Skeletal muscle tissue (tissue), 4 donors: Measurements from ENCODE around the gene CEP41. TPM values are rescaled to one million over a fixed set of nuclear protein-coding genes. Genes with fewer than 3 reads are reported as not detected.

ENCODE experiments used
- H3K27ac ChIP-seq: one replicate; pipeline ENCODE4 v1.7.0; 2013; ENCODE audit warnings: mild to moderate bottlenecking, low read depth, low read length, inconsistent platforms
- H3K27me3 ChIP-seq, 3 donors: one replicate each; pipeline ENCODE4 v1.7.0; 2013; ENCODE audit warnings: low read length in 3 of 3; ENCODE audit not compliant: control insufficient read depth in 3 of 3, insufficient read depth in 3 of 3
- H3K36me3 ChIP-seq, 3 donors: one replicate each; pipeline ENCODE4 v1.7.0; 2013; ENCODE audit warnings: low read length in 3 of 3; ENCODE audit not compliant: control insufficient read depth in 3 of 3, insufficient read depth in 3 of 3
- H3K4me1 ChIP-seq, 3 donors: one replicate each; pipeline ENCODE4 v1.7.0; 2013; ENCODE audit warnings: low read length in 3 of 3, mild to moderate bottlenecking in 3 of 3; ENCODE audit not compliant: control insufficient read depth in 3 of 3, insufficient read depth in 3 of 3
- H3K4me3 ChIP-seq, 3 donors: one replicate each; pipeline ENCODE4 v1.7.0; 2013; ENCODE audit warnings: low read length in 3 of 3
- H3K9ac ChIP-seq, 3 donors: one replicate each; pipeline ENCODE4 v1.7.0; 2013; ENCODE audit warnings: low read length in 3 of 3, mild to moderate bottlenecking in 3 of 3, moderate library complexity in 2 of 3, low read depth in 1 of 3
- H3K9me3 ChIP-seq, 3 donors: one replicate each; pipeline ENCODE4 v1.7.0; 2013; ENCODE audit warnings: low read length in 3 of 3; ENCODE audit not compliant: control insufficient read depth in 3 of 3
- total RNA-seq: library from RNA; depleted of rRNA; stranded (reverse); fragments of >200 nt; gene quantifications from one replicate; pipeline ENCODE4 v1.2.3, GENCODE V29; 2014
- donor health status: Osteomylitis.

CEP41 gene
- total RNA-seq, 1 donor from 2014 or later: 7.8 TPM

- no peaks in the 10 kb centered on the region for H3K36me3 ChIP-seq
- H3K27ac ChIP-seq: no peak overlapping the region
- no peaks in the 10 kb centered on the region for H3K27me3 ChIP-seq
- H3K4me1 ChIP-seq: peaks cover 20 to 24% (median 20%) of the 10 kb centered on the region in 3 donors
- no peak overlapping the region for H3K4me3 ChIP-seq
- H3K9ac ChIP-seq: no peak overlapping the region
- H3K9me3 ChIP-seq: peaks cover 0 to 8% (median 8%) of the 10 kb centered on the region in 3 donors
These were observed 82.3 kb downstream of the CEP41 start for GRCh38 chr7:130358471-130358870.

- H3K4me1 ChIP-seq: peaks cover 18 to 22% (median 19%) of the 10 kb centered on the region in 3 donors
- peak overlapping the region in 1 of 3 donors; percentile 30 for H3K9ac ChIP-seq
- H3K27ac ChIP-seq: peak overlapping the region; percentile 77
- H3K9me3 ChIP-seq: peaks cover 0 to 8% (median 8%) of the 10 kb centered on the region in 3 donors
- peaks cover 0 to 3% (median under 1%) of the 10 kb centered on the region in 3 donors for H3K27me3 ChIP-seq
- no peaks in the 10 kb centered on the region for H3K36me3 ChIP-seq
- H3K4me3 ChIP-seq: no peak overlapping the region
These were observed 83.8 kb downstream of the CEP41 start for GRCh38 chr7:130356876-130357611.

- peaks cover 0 to 8% (median 8%) of the 10 kb centered on the region in 3 donors for H3K9me3 ChIP-seq
- H3K36me3 ChIP-seq: no peaks in the 10 kb centered on the region
- H3K27ac ChIP-seq: peak overlapping the region; percentile 77
- H3K4me3 ChIP-seq: peak overlapping the region in 1 of 3 donors; percentile 29
- peak overlapping the region; percentile 30 to 50 (median 32) for H3K9ac ChIP-seq
- H3K4me1 ChIP-seq: peaks cover 20 to 28% (median 23%) of the 10 kb centered on the region in 3 donors
- H3K27me3 ChIP-seq: peaks cover 3 to 11% (median 8%) of the 10 kb centered on the region in 3 donors
These were observed 84.5 kb downstream of the CEP41 start for GRCh38 chr7:130356121-130356875.

- Histone ChIP-seq H3K9me3 (no peaks in the 10 kb centered on the region), H3K9ac (no peak overlapping the region), H3K4me1 (peaks cover 21 to 38% (median 34%) of the 10 kb centered on the region in 3 donors), H3K36me3 (no peaks in the 10 kb centered on the region), H3K27me3 (peaks cover 3 to 20% (median 12%) of the 10 kb centered on the region in 3 donors), H3K27ac (no peak overlapping the region), H3K4me3 (no peak overlapping the region)
These were observed 87.6 kb downstream of the CEP41 start for GRCh38 chr7:130353196-130353595.

GRCh38 chr7:130352194-130353074 is 88.4 kb downstream of the CEP41 start:
- H3K4me3 ChIP-seq: no peak overlapping the region
- H3K9me3 ChIP-seq: no peaks in the 10 kb centered on the region
- peak overlapping the region in 1 of 3 donors; percentile 33 for H3K9ac ChIP-seq
- peak overlapping the region; percentile 68 for H3K27ac ChIP-seq
- no peaks in the 10 kb centered on the region for H3K36me3 ChIP-seq
- peaks cover 21 to 38% (median 34%) of the 10 kb centered on the region in 3 donors for H3K4me1 ChIP-seq
- peaks cover 3 to 20% (median 12%) of the 10 kb centered on the region in 3 donors for H3K27me3 ChIP-seq

GRCh38 chr7:130351791-130352090 is 89.1 kb downstream of the CEP41 start:
- Histone ChIP-seq H3K27ac (peak overlapping the region; percentile 68), H3K4me3 (no peak overlapping the region), H3K27me3 (peaks cover 3 to 20% (median 12%) of the 10 kb centered on the region in 3 donors), H3K36me3 (no peaks in the 10 kb centered on the region), H3K4me1 (peaks cover 18 to 36% (median 30%) of the 10 kb centered on the region in 3 donors), H3K9ac (no peak overlapping the region), H3K9me3 (no peaks in the 10 kb centered on the region)

GRCh38 chr7:130350945-130351790 is 89.6 kb downstream of the CEP41 start:
- H3K27ac ChIP-seq: peak overlapping the region; percentile 68
- H3K27me3 ChIP-seq: peaks cover 3 to 20% (median 12%) of the 10 kb centered on the region in 3 donors
- H3K9me3 ChIP-seq: no peaks in the 10 kb centered on the region
- H3K4me1 ChIP-seq: peaks cover 13 to 31% (median 24%) of the 10 kb centered on the region in 3 donors
- H3K9ac ChIP-seq: peak overlapping the region in 1 of 3 donors; percentile 16
- no peaks in the 10 kb centered on the region for H3K36me3 ChIP-seq
- H3K4me3 ChIP-seq: no peak overlapping the region

GRCh38 chr7:130349911-130350782 is 90.7 kb downstream of the CEP41 start:
- H3K4me1 ChIP-seq: peaks cover 9 to 25% (median 19%) of the 10 kb centered on the region in 3 donors
- H3K36me3 ChIP-seq: no peaks in the 10 kb centered on the region
- H3K4me3 ChIP-seq: no peak overlapping the region
- peaks cover 3 to 20% (median 12%) of the 10 kb centered on the region in 3 donors for H3K27me3 ChIP-seq
- no peak overlapping the region for H3K9ac ChIP-seq
- H3K27ac ChIP-seq: peak overlapping the region; percentile 68
- H3K9me3 ChIP-seq: no peaks in the 10 kb centered on the region
